Fibroblast of lung (primary cell): ENCODE data around the gene ZNF576. TPM values are rescaled to one million over a fixed set of nuclear protein-coding genes. Genes with fewer than 3 reads are reported as not detected.
"Not testable (repeated sequence)": the region's sequence is repeated elsewhere in the genome, so short reads cannot be mapped to it uniquely, and the experiment has no call there.

Experiments
- DNase-seq, 2 donors: peaks; one replicate each; pipeline versions ENCODE4 v3.0.0 to v3.0.0-alpha.2; 2010; ENCODE audit warnings: low read depth in 2 of 2
- H2AFZ ChIP-seq: 2 replicates; pipeline ENCODE4 v1.5.1; 2012; ENCODE audit warnings: low read length, control low read depth, inconsistent platforms
- H3K27ac ChIP-seq: 2 replicates; pipeline ENCODE4 v1.5.1; 2011; ENCODE audit warnings: low read length, control low read depth; ENCODE audit not compliant: insufficient read depth
- H3K27me3 ChIP-seq: 2 replicates; pipeline ENCODE4 v1.5.1; 2011; ENCODE audit warnings: mild to moderate bottlenecking, low read length; ENCODE audit not compliant: control insufficient read depth, insufficient read depth
- H3K36me3 ChIP-seq: 2 replicates; pipeline ENCODE4 v1.5.1; 2011; ENCODE audit warnings: low read length; ENCODE audit not compliant: control insufficient read depth, insufficient read depth
- H3K4me1 ChIP-seq: 2 replicates; pipeline ENCODE4 v1.5.1; 2011; ENCODE audit warnings: low read length; ENCODE audit not compliant: control insufficient read depth, insufficient read depth; ENCODE audit errors: extremely low read depth
- H3K4me2 ChIP-seq: 2 replicates; pipeline ENCODE4 v1.5.1; 2011; ENCODE audit warnings: low read length, control low read depth; ENCODE audit not compliant: insufficient read depth; ENCODE audit errors: extremely low read depth
- H3K4me3 ChIP-seq, 4 experiments: fragments of 200-600 bp in 1 of 4; sonication (generic) in 1 of 4; replicated peaks in 1 of 4; 2 replicates each; pipeline ENCODE4 v1.5.1; 2011 to 2016; ENCODE audit warnings: low read length in 4 of 4, low read depth in 3 of 4, mild to moderate bottlenecking in 3 of 4, control low read depth in 2 of 4, inconsistent platforms in 1 of 4, mixed read lengths in 1 of 4; ENCODE audit not compliant: insufficient read depth in 1 of 4; ENCODE audit errors: control extremely low read depth in 1 of 4
- H3K79me2 ChIP-seq: 2 replicates; pipeline ENCODE4 v1.5.1; 2012; ENCODE audit warnings: mild to moderate bottlenecking, low read length, inconsistent platforms; ENCODE audit not compliant: control insufficient read depth, insufficient read depth
- H3K9ac ChIP-seq: 2 replicates; pipeline ENCODE4 v1.5.1; 2011; ENCODE audit warnings: mild to moderate bottlenecking, low read length, control low read depth; ENCODE audit not compliant: insufficient read depth
- H3K9me3 ChIP-seq: 2 replicates; pipeline ENCODE4 v1.5.1; 2012; ENCODE audit warnings: low read depth, low read length; ENCODE audit not compliant: control insufficient read depth, insufficient read depth
- H4K20me1 ChIP-seq: 2 replicates; pipeline ENCODE4 v1.5.1; 2011; ENCODE audit warnings: low read length; ENCODE audit not compliant: control insufficient read depth, insufficient read depth; ENCODE audit errors: extremely low read depth
- EZH2 ChIP-seq: IDR thresholded peaks from 2 replicates; pipeline ENCODE4 v1.5.1; 2012; ENCODE audit warnings: low read length, control low read depth, mild to moderate bottlenecking; ENCODE audit errors: missing control alignments
- polyA plus RNA-seq, 2 donors: library from polyadenylated mRNA; depleted of rRNA in 1 of 2; stranded (reverse) in 1 of 2; unstranded in 1 of 2; fragments of >200 nt; gene quantifications; 2 replicates each; pipeline ENCODE4 v1.2.1, GENCODE V29; 2011 to 2012; ENCODE audit warnings: missing spikeins in 1 of 2
- total RNA-seq: library from RNA; depleted of rRNA; stranded (reverse); fragments of >200 nt; gene quantifications from 2 replicates; pipeline ENCODE4 v1.2.1, GENCODE V29; 2014
- TF ChIP-seq, protein P1 (sequence below), 2 donors: IDR thresholded peaks in 1 of 2; conservative IDR thresholded peaks in 1 of 2; 1 replicate in 1 of 2; 2 replicates in 1 of 2; pipeline ENCODE4 v1.5.1; 2011 to 2012; ENCODE audit warnings: low read length in 2 of 2, control low read depth in 1 of 2, inconsistent platforms in 1 of 2, low read depth in 1 of 2, mild to moderate bottlenecking in 1 of 2

ZNF576 gene
- total and polyA plus RNA-seq, 2 donors (not counting 1 experiment from before 2014, with no cell fraction given), result 7.0 to 9.7 TPM

DNA sequence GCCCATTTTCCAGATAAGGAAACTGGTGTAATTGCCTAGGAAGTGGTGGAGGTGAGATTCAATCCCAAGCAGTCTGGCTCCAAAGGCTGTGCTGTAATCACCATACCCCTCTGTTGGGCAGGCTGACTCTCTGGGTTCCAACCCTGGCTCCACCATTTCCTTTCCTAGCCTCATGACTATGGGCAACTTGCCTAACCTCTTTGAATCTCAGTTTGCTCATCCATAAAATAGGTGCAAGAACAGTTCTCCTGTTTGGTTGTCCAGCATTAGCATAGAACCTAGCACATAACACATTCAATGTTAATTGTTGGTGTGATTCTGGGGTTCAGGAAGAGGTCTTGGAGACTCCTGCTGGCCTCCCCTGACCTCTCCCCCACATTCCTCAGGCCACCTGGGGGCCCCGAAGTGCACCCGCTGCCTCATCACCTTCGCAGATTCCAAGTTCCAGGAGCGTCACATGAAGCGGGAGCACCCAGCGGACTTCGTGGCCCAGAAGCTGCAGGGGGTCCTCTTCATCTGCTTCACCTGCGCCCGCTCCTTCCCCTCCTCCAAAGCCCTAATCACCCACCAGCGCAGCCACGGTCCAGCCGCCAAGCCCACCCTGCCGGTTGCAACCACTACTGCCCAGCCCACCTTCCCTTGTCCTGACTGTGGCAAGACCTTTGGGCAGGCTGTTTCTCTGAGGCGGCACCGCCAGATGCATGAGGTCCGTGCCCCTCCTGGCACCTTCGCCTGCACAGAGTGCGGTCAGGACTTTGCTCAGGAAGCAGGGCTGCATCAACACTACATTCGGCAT lies 2.2 kb downstream of the ZNF576 start:
- peaks cover 8% of the 10 kb centered on the region for H3K4me1 ChIP-seq
- no peak overlapping the region for H3K4me2 ChIP-seq
- peaks cover 11% of the 10 kb centered on the region for H3K36me3 ChIP-seq
- H3K27me3 ChIP-seq, result no peaks in the 10 kb centered on the region
- no peak overlapping the region for H3K4me3 ChIP-seq
- no peak for DNase-seq
- peaks cover 36% of the 10 kb centered on the region for H3K79me2 ChIP-seq
- no peaks in the 10 kb centered on the region for H3K9me3 ChIP-seq
- no peaks in the 10 kb centered on the region for H4K20me1 ChIP-seq
- H3K9ac ChIP-seq, result no peak overlapping the region
- no peak overlapping the region for H2AFZ ChIP-seq
- TF ChIP-seq, protein P1, sequence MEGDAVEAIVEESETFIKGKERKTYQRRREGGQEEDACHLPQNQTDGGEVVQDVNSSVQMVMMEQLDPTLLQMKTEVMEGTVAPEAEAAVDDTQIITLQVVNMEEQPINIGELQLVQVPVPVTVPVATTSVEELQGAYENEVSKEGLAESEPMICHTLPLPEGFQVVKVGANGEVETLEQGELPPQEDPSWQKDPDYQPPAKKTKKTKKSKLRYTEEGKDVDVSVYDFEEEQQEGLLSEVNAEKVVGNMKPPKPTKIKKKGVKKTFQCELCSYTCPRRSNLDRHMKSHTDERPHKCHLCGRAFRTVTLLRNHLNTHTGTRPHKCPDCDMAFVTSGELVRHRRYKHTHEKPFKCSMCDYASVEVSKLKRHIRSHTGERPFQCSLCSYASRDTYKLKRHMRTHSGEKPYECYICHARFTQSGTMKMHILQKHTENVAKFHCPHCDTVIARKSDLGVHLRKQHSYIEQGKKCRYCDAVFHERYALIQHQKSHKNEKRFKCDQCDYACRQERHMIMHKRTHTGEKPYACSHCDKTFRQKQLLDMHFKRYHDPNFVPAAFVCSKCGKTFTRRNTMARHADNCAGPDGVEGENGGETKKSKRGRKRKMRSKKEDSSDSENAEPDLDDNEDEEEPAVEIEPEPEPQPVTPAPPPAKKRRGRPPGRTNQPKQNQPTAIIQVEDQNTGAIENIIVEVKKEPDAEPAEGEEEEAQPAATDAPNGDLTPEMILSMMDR (conservative IDR thresholded peaks at IDR 0.05 in 1 of 2, IDR thresholded peaks at IDR 0.05 in 1 of 2; ENCODE audit: low read depth in 1 of 2, low read length in 2 of 2), result no peak
- TF ChIP-seq EZH2, result no peak
- no peak overlapping the region for H3K27ac ChIP-seq

DNA sequence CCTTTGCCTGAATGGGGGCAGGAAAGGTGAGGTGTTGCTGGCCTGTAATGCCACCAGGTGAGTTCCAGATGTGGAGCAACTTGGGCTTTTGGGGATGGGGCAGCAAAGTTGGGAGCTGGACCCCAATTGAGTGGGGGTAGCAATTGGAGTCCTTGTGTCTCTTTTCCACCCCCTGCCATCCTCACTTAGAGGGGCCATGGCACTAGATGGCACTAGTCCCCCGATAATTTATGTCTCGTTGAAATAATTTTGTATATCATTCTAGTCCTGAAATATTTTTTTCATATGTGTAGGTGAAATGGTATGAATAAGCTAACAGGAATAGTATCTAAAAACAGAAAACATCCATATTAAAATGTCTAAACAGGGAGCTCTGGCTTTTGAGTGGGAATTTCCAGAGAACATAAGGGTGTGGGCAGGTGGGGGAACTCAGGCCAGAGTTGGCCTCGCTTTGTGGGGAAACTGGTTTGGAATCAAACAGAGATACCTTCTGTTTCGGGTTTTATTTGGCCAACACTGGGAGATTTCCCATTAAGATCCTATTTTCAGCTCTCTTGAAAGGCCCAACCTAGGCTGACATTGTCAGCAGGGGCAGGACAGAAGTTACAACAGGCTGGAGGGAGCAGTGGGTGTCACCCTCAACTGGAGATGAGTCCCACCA lies 3.4 kb downstream of the ZNF576 start:
- H3K27me3 ChIP-seq, result no peaks in the 10 kb centered on the region
- peaks cover 6% of the 10 kb centered on the region for H3K4me1 ChIP-seq
- H2AFZ ChIP-seq, result no peak overlapping the region
- no peaks in the 10 kb centered on the region for H3K9me3 ChIP-seq
- DNase-seq, result no peak
- no peak overlapping the region for H3K4me2 ChIP-seq
- H3K9ac ChIP-seq, result no peak overlapping the region
- H4K20me1 ChIP-seq, result no peaks in the 10 kb centered on the region
- peaks cover 26% of the 10 kb centered on the region for H3K79me2 ChIP-seq
- H3K4me3 ChIP-seq, result no peak overlapping the region
- peaks cover 9% of the 10 kb centered on the region for H3K36me3 ChIP-seq
- no peak for TF ChIP-seq EZH2
- TF ChIP-seq, protein P1 (conservative IDR thresholded peaks at IDR 0.05 in 1 of 2, IDR thresholded peaks at IDR 0.05 in 1 of 2; ENCODE audit: low read depth in 1 of 2, low read length in 2 of 2), result no peak
- no peak overlapping the region for H3K27ac ChIP-seq

DNA sequence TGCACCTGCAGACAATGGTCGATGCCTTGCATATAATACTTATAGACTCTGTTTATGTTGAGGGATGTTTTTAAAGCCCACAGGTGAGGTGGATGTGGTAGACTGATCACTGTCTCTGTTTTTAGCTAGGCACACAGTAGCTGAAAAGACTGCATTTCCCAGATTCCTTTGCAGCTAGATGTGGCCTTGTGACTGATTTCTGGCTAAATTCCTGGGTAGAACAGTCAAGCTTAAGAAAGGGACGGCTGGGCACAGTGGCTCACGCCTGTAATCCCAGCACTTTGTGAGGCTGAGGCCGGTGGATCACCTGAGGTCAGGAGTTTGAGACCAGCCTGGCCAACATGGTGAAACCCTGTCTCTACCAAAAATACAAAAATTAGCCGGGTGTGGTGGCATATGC lies 3.9 kb downstream of the ZNF576 start:
- not testable (repeated sequence) for H3K27ac ChIP-seq, H4K20me1 ChIP-seq, H3K9ac ChIP-seq, H3K4me1 ChIP-seq, H2AFZ ChIP-seq, H3K36me3 ChIP-seq, H3K9me3 ChIP-seq, DNase-seq, H3K27me3 ChIP-seq, H3K4me3 ChIP-seq, H3K4me2 ChIP-seq
- H3K79me2 ChIP-seq, result peaks cover 20% of the 10 kb centered on the region
